GM19463 (cell line): ENCODE results near the gene DIP2C.
"Not testable (repeated sequence)": the region's sequence is repeated elsewhere in the genome, so short reads cannot be mapped to it uniquely, and the experiment has no call there.

Experiments
- ATAC-seq: cut with Tn5 transposase; IDR thresholded peaks from one replicate; pipeline ENCODE4 v1.9.1; 2021; ENCODE audit warnings: mild to moderate bottlenecking, moderate library complexity; ENCODE audit not compliant: unreplicated experiment

DIP2C gene

DNA sequence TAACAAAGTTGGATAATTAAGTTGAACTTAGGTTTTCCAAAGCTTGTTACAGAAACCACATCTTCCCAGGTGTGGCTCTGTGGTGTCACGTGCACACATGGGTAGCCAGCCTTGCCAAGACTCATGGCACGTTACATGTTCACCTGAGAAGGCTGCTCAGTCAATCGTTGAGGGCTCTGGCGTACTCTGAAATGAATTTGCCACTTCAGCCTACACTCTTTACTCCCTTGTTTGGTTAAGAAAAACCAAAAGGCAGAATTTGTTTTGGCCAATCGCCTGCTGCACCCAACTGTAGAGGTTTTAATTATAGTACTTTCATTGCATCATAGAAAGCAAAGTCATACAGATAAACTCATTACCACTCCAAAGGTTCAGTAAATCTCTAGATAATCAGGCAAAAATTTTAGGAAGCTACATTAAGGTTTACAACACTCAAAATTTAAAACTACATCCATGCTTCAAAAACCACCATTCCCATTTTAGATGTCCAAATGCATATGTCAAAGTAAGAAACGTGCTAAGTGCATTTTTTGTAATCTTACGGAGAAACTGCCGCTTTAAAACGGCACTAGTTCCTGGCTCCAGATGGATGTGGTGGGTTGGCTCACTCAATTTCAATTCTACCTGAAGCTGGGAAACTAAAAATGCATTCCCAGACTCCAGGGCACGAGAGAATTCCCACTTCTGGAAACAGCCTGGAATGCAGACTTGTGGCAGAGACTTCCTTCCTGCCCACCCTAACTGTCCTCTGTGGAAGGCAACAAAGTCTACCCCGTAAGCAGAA, 88.4 kb downstream of the DIP2C start:
- no peak for ATAC-seq

DNA sequence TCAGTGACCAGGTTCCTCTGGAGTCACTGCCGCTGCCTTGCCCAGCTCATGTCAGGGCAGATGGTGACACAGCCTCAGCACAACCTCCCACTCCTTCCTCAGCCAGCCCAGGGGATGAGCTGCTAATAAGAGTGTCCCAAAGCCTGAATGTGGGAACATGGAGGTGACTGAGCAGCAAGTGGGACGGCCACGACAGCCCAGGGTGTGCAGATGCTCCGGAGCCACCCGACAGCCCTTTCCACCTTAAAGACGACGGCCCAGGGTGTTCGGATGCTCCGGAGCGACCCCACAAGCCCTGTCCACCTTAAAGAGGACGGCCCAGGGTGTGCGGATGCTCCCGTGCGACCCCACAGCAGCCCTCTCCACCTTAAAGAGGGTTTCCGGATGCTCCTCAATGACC, 89.2 kb downstream of the DIP2C start:
- ATAC-seq: no peak

DNA sequence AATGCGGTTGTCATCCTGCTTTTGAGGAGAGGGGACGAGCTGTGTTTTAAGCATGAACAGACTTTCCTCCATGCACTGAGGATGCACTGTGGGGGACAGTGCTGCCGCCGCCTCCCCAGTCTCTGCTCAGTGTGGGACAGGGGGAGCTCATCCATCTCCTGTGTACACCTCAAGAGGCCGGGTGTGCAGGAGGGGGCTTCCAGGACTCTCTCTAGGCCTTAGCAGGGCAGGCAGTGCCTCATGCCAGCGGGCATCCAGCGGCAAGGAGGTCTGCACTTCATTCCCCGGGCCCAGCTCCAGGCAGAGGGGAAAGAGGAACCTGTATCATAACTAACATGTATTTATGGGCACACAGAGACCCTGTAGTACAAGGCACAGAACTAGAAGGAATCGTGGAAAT, 89.7 kb downstream of the DIP2C start:
- ATAC-seq: no peak

DNA sequence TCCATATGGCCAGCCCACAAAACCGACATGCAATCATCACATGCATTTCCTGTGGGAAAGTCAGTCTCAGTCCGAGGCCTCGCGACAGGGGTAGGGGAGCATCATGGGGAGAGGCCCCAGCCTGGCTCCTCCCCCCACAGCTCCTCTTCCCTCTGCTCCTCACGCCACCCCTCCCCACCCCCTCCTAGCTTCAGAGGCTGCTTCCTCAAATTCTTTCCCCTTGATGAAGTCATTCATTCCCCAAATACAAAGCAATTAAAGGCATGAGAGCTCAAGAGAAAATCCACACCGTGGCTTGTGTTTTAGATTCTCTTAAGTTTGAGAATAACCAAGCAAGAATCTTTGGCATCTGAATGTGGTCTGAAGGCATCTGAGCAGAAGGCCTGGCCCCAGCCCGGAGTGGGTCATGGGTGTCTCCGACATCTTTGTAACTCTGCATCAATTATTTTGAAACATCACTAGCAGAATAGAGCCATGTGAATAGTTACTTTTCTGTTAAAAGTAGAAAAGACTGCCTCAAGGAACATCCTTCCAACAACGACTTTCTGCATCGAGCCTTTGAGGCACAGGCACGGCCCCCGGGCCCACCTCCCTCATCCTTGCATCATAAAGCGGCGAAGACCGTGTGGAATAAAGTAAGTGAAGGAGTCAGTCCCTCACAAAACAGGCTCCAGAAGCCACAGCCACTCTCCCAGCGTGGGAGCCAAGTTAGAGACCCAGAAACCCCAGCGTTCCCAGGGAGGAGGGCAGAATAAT, 90.9 kb downstream of the DIP2C start:
- no peak for ATAC-seq

DNA sequence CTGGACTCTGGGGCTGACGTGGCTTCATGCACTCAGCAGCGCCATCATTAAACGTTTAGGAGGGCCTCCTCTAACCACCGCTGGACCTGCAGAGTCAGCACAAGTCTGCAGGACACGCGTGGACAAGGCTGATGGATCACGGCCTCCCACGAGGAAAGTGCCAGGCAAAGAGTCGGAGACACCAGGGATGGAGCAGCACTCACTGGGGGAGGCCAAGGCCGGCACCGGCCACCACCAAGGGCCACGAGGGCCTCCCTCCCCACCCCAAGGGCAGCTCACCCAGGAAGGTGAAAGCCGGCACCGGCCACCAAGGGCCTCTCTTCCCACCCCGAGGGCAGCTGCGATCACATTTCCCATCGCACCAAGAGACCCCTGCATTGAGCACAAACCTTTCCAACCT, 91.5 kb downstream of the DIP2C start:
- no peak for ATAC-seq

DNA sequence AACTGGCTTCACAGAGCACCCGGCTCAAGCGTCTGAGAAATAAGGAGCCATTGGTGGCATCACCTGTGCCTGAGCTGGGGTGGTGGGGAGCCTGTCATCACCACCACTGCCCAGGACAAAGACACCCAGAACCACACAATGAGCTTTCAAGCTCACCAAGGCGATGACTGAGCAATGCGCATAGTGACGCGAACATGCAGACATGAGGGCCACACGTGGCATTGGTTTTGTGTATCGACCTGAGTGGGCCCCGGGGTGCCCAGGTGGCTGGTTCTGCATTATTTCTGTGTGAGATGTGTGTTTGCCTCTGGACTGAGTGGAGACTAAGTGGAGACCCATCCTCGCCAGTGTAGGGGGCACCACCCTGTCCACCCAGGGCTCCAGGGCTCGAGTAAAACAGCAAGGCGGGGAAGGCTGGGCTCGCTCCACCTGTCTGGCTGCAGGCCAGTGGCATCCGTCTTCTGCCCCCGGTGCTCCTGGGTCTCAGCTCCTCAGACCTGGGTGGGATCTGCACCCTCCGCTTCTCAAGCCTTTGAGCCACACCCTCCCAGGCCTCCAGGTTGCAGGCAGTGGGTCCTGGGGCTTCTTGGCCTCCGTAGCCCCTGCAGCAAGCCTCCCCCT, 92.6 kb downstream of the DIP2C start:
- no peak for ATAC-seq

DNA sequence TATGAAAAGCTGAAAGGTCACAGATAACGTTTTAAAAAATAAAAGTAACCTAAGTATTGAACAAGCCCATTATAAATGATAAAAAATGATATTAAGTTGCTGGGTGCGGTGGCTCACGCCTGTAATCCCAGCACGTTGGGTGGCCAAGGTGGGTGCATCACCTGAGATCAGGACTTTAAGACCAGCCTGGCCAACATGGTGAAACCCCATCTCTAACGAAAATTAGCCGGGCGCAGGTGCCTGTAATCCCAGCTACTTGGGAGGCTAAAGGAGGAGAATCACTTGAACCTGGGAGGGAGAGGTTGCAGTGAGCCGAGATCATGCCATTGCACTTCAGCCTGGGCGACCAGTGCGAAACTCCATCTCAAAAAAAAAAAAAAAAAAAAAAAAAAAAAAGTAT, 93.3 kb downstream of the DIP2C start:
- ATAC-seq: not testable (repeated sequence)

DNA sequence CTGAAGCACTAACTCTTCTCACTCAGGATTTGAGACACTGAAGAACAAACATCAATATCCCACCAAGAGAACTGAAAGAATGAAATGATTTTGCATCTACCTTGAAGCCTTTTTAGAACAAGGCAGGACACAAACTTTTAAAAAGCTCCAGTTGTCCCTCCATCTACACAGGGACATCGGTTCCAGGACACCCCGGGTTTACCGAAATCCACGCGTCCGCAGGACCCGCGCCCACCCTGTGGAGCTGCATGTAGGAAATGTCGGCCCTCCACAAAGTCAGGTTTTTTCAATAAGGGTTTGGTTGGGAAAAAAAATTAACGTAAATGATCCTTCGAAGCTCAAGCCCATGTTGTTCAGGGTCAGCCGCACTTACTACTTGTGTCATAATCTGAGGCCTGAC, 94.0 kb downstream of the DIP2C start:
- ATAC-seq: no peak

DNA sequence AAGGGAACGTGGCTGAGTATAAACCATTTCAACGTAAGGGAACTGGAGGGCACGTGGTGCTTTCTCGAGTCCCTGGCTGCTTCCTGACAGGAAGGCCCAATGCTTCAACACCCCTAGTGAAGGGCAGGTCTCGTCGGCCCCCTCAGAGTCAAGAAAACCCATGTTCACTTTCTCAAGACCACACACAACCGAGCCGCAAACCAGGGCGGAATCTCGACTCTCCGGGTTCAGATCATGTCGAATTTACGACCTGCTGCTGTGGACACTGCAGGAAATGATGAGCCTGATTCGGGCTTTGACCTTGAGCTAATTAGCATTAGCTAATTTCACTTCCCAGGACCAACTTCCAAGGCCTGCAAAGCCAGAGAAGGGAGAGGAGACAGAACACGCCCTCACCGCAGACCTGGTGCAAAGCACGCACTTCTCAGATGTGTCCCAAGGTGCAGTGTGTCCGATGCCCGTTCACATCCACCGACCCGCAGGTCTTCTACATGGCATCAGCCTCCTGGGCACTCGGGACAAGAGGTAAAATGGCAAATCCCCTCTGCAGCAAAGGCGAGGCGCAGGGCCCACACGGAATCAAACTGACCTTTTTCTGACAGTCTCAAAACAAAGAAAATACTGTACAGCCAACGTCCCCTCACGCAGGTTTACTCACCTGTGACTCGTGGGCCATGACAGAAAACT, 94.7 kb downstream of the DIP2C start:
- no peak for ATAC-seq

DNA sequence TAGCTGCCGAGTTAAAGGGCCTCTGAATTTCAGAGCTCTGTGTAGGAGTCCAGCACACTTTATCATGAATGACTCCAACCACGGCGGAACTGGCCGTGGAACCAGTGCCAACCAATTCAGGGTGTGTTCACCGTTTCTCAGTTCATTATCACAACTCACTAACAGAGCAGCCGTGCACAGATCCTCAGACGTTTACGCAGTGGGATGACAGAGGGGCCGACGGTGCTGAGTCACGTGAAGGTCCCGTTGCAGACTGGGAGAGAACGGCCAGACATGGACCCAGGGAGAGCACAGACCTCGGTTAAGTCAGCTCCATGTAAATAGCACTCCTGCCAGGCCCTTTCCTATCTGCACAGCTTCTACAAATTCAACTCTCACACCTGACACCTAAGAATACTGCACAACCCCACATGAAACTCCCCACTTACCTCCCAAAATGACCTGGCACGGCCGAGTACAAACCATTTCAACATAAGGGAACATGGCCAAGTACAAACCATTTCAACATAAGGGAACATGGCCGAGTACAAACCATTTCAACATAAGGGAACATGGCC, 95.5 kb downstream of the DIP2C start:
- no peak for ATAC-seq

DNA sequence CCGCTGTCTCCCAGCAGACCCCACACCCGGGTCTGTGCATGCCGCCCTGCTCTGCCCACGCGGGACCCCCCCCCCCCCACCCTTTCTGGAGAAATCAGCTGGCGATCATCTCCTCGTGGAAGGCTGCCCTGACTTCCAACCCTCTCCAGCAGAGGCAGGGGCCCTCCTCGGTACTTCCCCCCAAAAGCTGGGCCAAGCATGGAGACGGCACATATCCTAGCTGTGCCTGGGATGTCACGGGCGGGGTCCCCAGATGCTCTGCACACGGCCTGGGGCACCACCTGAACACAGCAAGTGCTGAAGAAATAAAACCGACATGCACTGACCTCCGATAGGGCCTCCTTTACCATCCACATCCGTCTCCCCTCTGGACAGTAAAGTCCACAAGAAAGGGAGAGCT, 96.0 kb downstream of the DIP2C start:
- no peak for ATAC-seq

DNA sequence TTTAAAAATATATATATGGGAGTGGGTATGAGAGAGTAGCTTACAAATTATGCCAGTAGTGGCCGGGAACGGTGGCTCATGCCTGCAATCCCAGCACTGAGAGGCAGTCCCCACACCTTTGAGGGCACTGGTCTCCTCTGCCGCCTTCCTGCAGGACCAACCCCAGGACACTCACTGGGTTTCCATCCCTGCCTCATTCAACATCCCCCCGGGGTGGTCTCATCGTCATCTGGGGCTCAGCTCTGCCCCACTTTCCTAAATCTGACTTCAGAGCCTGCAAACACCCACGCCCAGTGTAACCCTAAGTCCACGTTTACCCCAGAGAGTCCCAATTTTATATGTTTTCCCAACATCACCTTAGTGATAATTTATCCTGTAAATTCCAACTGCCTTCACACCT, 96.5 kb downstream of the DIP2C start:
- no peak for ATAC-seq

DNA sequence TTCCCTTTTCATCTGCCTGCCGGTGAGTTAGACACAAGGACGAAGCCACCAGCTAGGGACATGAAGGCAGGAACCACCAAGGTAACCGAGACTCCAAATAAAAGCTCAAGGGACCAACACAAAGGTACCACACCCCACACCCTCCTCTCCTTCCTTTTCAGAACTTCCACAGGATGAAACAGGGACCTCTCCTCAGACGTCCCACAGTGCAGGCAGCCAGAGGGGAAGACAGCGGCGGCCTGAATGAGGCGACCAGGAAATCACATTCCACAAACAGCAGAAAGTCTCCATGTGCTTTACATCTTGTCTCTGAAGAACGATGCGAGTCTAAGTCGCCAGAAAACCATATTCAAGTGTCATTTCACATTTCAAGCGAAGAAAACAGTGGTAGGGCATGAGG, 97.8 kb downstream of the DIP2C start:
- ATAC-seq: no peak

DNA sequence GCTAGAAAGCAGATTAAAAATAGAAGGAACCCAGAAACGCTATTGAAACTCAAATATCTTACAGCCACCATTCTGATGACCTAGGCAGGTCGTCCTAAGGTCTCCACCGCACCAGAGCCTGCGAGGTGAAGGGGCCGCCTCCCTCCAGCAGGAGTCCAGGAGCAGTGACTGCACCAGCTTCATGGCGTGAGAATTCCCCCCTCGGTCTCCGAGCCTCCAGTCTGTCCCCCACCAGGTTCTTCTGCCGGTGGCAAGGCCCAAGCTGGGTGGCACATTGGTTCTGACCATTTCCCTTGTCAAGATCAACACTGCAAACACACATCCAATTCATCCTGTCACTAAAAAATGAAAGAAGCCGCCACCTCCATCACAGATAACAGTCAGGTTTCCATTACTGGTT, 98.7 kb downstream of the DIP2C start:
- ATAC-seq: no peak

DNA sequence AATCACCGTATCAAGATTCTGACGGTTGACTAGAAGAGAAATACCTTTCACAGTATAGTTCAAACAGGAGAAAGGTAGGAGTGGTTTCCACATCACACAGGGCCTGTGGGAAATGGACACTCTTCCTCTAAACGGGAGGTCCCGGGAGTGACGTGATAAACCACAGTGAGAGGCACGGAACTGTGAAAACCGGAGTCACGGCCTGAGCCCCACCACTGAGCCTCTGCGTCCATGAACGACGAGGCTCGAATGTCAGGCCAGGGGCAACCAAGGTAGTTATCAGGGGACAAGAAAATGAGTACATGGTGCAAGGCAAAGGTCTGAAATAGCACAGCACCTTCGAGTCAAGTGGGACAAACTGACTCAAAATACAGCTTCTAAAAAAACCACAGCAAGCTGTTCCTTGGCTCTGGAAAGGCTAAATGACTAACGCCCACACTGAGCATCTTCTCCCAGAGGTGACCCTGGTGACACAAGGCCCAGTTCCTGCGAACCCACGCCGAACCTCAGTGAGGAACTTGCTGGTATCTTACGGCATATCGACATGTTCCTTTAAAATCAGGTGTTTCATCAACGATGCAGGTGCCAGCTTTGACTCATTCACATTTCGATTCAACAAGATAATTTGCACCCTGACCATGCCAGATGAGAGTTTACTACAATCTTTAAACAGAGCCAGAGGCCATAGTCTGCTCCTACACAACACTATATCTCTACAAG, 99.3 kb downstream of the DIP2C start:
- ATAC-seq: no peak

DNA sequence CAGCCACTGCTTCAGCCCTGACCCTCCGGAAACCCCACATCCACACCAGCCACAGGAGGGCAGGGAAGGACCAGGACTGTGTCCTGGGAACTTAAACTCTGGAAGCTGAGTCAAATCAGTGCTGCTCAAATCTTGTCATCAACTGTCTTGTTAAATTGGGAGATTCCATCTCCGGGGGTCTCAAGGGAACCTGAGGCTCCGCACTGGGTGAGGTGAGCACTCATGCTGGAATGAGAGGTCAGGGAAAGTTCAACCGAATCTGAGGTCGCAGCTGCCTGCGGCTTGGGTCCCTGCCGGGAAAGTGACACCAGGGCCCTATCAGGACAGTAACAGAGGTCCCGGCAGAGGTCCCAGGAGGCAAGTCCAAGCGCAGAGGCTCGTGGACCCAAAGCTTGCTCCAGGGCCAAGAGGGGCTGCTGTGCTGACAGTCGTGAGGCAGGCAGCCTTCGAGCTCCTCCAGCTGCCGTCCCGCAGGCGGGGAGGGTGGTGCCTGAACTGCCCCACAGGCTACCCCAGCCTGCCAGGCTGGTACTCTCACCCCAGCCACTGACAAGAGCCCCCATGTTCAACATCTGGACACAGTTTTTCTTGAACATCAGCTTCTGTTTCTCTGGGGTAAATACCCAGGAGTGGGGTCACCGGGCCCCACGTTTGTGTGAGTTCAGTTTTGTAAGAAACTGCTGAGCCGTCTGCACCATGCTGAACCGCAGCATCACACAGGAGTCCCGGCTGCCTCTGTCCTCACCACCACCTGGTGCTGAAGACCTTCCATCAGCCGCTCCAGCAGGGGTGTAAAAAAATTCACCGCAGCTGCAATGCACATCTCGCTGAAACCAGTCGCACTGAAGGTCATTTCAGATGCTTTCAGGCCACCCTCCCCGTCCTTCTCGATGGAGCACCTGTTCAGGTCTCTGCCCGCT, 101.0 kb downstream of the DIP2C start:
- no peak for ATAC-seq

DNA sequence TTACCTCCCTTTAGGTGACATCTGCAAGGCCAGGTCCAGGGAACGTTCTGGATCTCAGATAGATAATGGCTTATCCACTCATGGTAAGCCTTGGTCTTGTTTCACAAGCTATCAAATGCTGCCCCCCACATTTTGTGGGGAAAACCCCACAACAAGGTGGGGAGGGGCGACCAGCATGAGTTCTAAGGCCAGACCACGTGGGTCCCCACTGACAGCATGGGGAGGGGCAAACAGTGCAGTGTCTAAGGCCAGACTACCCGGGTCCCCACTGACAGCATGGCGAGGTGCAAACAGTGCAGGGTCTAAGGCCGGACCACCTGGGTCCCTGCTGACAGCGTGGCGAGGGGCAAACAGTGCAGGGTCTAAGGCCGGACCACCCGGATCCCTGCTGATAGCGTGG, 102.8 kb downstream of the DIP2C start:
- ATAC-seq: no peak

DNA sequence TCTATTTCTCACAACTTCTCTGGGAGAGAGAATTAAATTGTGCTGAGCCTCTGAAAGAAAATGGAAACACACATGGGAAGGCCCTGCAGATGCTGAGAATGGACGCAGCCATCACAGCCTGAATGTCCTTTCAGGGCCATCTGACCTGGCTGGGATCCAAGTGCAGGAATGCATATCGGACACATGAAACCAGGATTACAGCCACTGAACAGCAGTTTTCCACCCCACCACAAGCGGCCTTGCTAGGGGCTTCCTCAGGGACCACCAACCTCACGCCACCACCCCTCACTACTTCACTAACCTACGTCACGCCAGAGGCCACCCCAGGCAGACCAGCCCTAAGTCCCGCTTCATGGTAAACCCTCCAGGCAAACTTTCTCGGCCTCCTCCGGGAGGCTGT, 103.3 kb downstream of the DIP2C start:
- ATAC-seq: no peak

DNA sequence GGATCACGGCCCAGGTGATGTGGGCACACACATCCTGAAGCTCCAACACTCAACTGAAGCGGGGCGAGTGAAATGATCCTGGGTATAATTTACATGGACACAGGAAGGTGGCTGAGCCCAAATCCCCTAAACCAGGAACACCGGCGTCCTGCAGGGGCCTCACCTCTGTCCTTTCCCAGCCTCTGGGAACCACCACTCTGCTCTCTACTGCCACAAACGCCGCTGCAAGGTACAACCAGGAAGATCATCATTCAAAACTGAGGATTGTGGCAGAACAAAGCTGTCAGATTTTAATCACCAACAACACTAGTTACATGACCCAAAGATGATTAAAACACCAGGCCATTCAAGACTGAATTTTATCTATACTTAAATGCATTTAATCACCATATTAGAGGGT, 104.0 kb downstream of the DIP2C start:
- ATAC-seq: no peak
